B cell (primary cell): ENCODE measurements around the gene C16orf86. TPM values are rescaled to one million over a fixed set of nuclear protein-coding genes. Genes with fewer than 3 reads are reported as not detected.

ENCODE experiments used
- ATAC-seq: fragments of 200-7000 bp; cut with Tn5 transposase; one replicate; pipeline ENCODE4 v1.10.0; 2021; ENCODE audit warnings: low read depth, mild to moderate bottlenecking, moderate number of reproducible peaks, moderate library complexity
- CTCF ChIA-PET: fragments of 350-600 bp; sonication (Branson Sonifier 250); formaldehyde crosslinking; loops from one replicate; lab custom pipeline; 2021; ENCODE audit warnings: antibody characterized with exemption, inconsistent platforms; lab: Charles Lee
- POLR2A ChIA-PET: fragments of 350-600 bp; sonication (Branson Sonifier 250); formaldehyde crosslinking; loops from one replicate; lab custom pipeline; 2021; ENCODE audit warnings: antibody characterized with exemption; lab: Charles Lee
- DNase-seq: peaks from one replicate; pipeline ENCODE4 v3.0.0; 2013
- H2AFZ ChIP-seq: 2 replicates; pipeline ENCODE4 v1.6.1; 2012; ENCODE audit warnings: mild to moderate bottlenecking, low read depth, low read length; ENCODE audit not compliant: insufficient read depth, poor library complexity, severe bottlenecking
- H3K27ac ChIP-seq, 2 donors: 1 replicate in 1 of 2; 2 replicates in 1 of 2; pipeline ENCODE4 v1.5.1; 2012 to 2013; ENCODE audit warnings: low read length in 2 of 2, mild to moderate bottlenecking in 2 of 2, moderate library complexity in 1 of 2
- H3K27me3 ChIP-seq, 4 experiments: fragments of 200-600 bp in 1 of 4; sonication (generic) in 1 of 4; replicated peaks in 1 of 4; 1 replicate in 2 of 4; 2 replicates in 2 of 4; pipeline versions ENCODE4 v1.6.1 to v1.7.0; 2013 to 2016; ENCODE audit warnings: low read length in 3 of 4, mild to moderate bottlenecking in 2 of 4, mixed read lengths in 1 of 4, moderate library complexity in 1 of 4; ENCODE audit not compliant: insufficient read depth in 4 of 4, control insufficient read depth in 3 of 4; ENCODE audit errors: control extremely low read depth in 1 of 4
- H3K36me3 ChIP-seq, 2 experiments: replicated peaks in 1 of 2; 1 replicate in 1 of 2; 2 replicates in 1 of 2; pipeline versions ENCODE4 v1.6.1 to v1.7.1; 2013; ENCODE audit warnings: low read length in 1 of 2; ENCODE audit not compliant: insufficient read depth in 2 of 2, control insufficient read depth in 1 of 2; ENCODE audit errors: control extremely low read depth in 1 of 2, extremely low read depth in 1 of 2
- H3K4me1 ChIP-seq, 2 donors: fragments of 200-600 bp in 1 of 2; sonication (generic) in 1 of 2; 1 replicate in 1 of 2; 2 replicates in 1 of 2; pipeline versions ENCODE4 v1.5.1 to v1.6.1; 2013 to 2017; ENCODE audit warnings: low read length in 2 of 2; ENCODE audit not compliant: control insufficient read depth in 2 of 2, insufficient read depth in 2 of 2
- H3K4me2 ChIP-seq: replicated peaks from 2 replicates; pipeline ENCODE3; 2012; ENCODE audit warnings: mild to moderate bottlenecking, low read depth, low read length; ENCODE audit not compliant: poor library complexity, severe bottlenecking
- H3K4me3 ChIP-seq, 5 experiments: fragments of 200-600 bp in 1 of 5; sonication (generic) in 1 of 5; 1 replicate in 3 of 5; 2 replicates in 2 of 5; pipeline versions ENCODE4 v1.5.1 to v1.7.0; 2011 to 2016; ENCODE audit warnings: low read length in 4 of 5, mild to moderate bottlenecking in 4 of 5, low read depth in 2 of 5, control low read depth in 1 of 5, moderate library complexity in 1 of 5; ENCODE audit not compliant: insufficient read depth in 1 of 5; ENCODE audit errors: control extremely low read depth in 1 of 5, extremely low read depth in 1 of 5
- H3K79me2 ChIP-seq: fragments of 200-600 bp; sonication (generic); one replicate; pipeline ENCODE4 v1.6.0; 2016; ENCODE audit warnings: low read length; ENCODE audit not compliant: control insufficient read depth, insufficient read depth
- H3K9ac ChIP-seq: fragments of 200-600 bp; sonication (generic); 2 replicates; pipeline ENCODE4 v1.6.1; 2017; ENCODE audit warnings: mild to moderate bottlenecking, low read length, moderate library complexity
- H3K9me3 ChIP-seq, 3 donors: one replicate each; pipeline versions ENCODE4 v1.6.1 to v1.7.1; 2013; ENCODE audit warnings: low read length in 2 of 3; ENCODE audit not compliant: control insufficient read depth in 2 of 3, insufficient read depth in 1 of 3; ENCODE audit errors: control extremely low read depth in 1 of 3
- H4K20me1 ChIP-seq: 2 replicates; pipeline ENCODE4 v1.6.0; 2012; ENCODE audit warnings: mild to moderate bottlenecking, low read length; ENCODE audit not compliant: insufficient read depth, control insufficient read depth, poor library complexity, severe bottlenecking
- H3K27ac Mint-ChIP-seq: one replicate; pipeline ENCODE4 v1.8.0; 2021; ENCODE audit warnings: mixed read lengths
- H3K27me3 Mint-ChIP-seq: one replicate; pipeline ENCODE4 v1.8.0; 2021; ENCODE audit warnings: mixed read lengths
- H3K4me1 Mint-ChIP-seq: one replicate; pipeline ENCODE4 v1.8.0; 2021; ENCODE audit warnings: mixed read lengths
- H3K4me3 Mint-ChIP-seq: one replicate; pipeline ENCODE4 v1.8.0; 2021; ENCODE audit warnings: mixed read lengths
- H3K9me3 Mint-ChIP-seq: one replicate; pipeline ENCODE4 v1.8.0; 2022; ENCODE audit warnings: mixed read lengths; ENCODE audit not compliant: insufficient read depth
- EZH2 ChIP-seq: IDR thresholded peaks from 2 replicates; pipeline ENCODE4 v1.6.1; 2012; ENCODE audit warnings: borderline replicate concordance, low read depth, mild to moderate bottlenecking, moderate library complexity, low read length; ENCODE audit not compliant: insufficient read depth, poor library complexity, severe bottlenecking
- WGBS: methylation state at CpG from one replicate; pipeline ENCODE4 v1.1.5; 2013; ENCODE audit warnings: missing lambda C conversion rate; ENCODE audit not compliant: insufficient coverage; 5-methylcytosine and 5-hydroxymethylcytosine counted together
- intact Hi-C: fragments of 100-400 bp; cut with micrococcal nuclease; formaldehyde crosslinking; loops from one replicate; pipeline ENCODE4 v1.10.0; 2022
- polyA minus RNA-seq: library from RNA; depleted of rRNA, polyadenylated mRNA; stranded (reverse); fragments of >200 nt; gene quantifications from 2 replicates; pipeline ENCODE4 v1.2.3, GENCODE V29; 2012
- polyA plus RNA-seq: library from polyadenylated mRNA; depleted of rRNA; stranded (reverse); fragments of >200 nt; gene quantifications from 2 replicates; pipeline ENCODE4 v1.2.3, GENCODE V29; 2012
- total RNA-seq, 2 donors: library from RNA; stranded (reverse); fragments of 120-200 nt in 1 of 2; gene quantifications; 1 replicate in 1 of 2; 2 replicates in 1 of 2; pipeline versions ENCODE4 v1.2.3 to v1.2.4, GENCODE V29; 2013 to 2022
- TF ChIP-seq, protein P1 (sequence below): fragments of 200-600 bp; IDR thresholded peaks from one replicate; pipeline ENCODE4 v1.8.0; 2022; ENCODE audit warnings: antibody characterized with exemption, mild to moderate bottlenecking

C16orf86 gene, protein sequence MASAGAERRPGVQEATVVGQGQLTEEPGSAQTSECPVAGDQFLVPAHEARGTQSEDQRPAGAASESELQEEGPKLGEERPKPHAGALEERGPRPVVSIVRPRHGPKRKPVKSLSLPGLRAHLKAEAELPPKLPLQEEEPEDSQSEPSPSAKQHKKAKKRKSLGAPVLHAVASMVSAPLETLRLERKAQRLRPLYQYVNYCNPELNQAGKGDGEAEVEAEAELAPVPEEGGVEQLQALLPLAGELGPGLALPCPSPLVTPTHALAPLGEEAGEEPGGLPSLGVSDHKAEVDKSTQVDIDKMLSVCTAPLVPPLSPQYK
- 8.7 and 9.9 TPM in 2 replicates for total RNA-seq
- 9.6 TPM for total RNA-seq (2013)
- 13.3 and 18.0 TPM in 2 replicates for polyA plus RNA-seq
- 3.9 and 15.9 TPM in 2 replicates for polyA minus RNA-seq

DNA sequence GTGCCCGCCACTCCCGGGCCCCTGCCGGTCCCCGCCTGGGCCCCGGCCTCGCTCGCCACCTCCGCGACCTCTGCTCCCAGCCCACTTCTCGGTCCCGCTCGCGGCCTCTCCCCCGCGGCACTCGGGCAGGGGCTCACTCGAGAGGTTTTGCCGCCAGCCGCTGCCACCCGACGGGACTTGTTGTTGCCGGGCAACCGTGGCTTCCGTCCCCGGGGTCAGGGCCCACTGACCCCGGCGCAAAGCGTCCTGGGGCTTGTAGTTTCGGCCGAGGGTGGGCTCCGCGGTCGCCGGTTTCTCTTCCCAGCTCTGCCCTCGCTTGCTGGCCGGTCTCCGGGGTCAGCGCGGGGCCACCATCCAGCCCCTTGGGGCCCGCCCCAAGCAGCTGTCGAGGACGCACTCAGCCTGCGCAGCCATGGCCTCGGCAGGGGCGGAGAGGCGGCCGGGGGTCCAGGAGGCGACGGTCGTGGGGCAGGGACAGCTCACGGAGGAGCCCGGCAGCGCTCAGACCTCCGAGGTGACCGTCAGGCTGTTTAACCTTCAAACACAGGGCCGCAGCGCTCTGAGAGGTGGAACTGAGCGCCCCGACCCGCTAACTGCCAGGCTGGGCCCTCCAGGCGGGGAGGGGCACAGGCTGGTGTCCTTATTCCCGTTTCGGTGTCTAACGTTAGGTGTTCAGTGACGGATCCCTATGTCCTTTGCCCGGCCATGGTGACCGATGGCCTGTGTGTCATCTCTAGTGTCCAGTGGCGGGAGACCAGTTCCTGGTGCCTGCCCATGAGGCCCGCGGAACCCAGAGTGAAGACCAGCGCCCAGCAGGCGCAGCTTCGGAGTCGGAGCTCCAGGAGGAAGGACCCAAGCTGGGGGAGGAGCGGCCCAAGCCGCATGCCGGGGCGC lies at the start of gene C16orf86, which contains the start of gene ENKD1:
Gene C16orf86 (plus strand): TSS at position 256 of the 894 bp plus-strand sequence. CDS start 157 bp downstream, at position 413.
Gene ENKD1 (minus strand): TSS at position 192 of the 894 bp plus-strand sequence. CDS start 308 bp downstream, outside the sequence.
- TF ChIP-seq, protein P1, sequence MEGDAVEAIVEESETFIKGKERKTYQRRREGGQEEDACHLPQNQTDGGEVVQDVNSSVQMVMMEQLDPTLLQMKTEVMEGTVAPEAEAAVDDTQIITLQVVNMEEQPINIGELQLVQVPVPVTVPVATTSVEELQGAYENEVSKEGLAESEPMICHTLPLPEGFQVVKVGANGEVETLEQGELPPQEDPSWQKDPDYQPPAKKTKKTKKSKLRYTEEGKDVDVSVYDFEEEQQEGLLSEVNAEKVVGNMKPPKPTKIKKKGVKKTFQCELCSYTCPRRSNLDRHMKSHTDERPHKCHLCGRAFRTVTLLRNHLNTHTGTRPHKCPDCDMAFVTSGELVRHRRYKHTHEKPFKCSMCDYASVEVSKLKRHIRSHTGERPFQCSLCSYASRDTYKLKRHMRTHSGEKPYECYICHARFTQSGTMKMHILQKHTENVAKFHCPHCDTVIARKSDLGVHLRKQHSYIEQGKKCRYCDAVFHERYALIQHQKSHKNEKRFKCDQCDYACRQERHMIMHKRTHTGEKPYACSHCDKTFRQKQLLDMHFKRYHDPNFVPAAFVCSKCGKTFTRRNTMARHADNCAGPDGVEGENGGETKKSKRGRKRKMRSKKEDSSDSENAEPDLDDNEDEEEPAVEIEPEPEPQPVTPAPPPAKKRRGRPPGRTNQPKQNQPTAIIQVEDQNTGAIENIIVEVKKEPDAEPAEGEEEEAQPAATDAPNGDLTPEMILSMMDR = no peak
- no peak for TF ChIP-seq EZH2
- Histone ChIP-seq H3K27ac (peak within 1 kb of the TSS; percentile 77 to 86), H3K36me3 (peaks cover 0 to 3% of the 10 kb centered on the region in 2 experiments), H2AFZ (peak within 1 kb of the TSS; percentile 100), H4K20me1 (no peaks in the 10 kb centered on the region), H3K9ac (peak within 1 kb of the TSS; percentile 87), H3K4me1 (peaks cover 34 to 42% of the 10 kb centered on the region in 2 donors), H3K79me2 (peaks cover 9% of the 10 kb centered on the region), H3K9me3 (no peaks in the 10 kb centered on the region), H3K4me2 (peak within 1 kb of the TSS; percentile 99), H3K27me3 (no peaks in the 10 kb centered on the region), H3K4me3 (peak within 1 kb of the TSS; percentile 54 to 91 (median 79))
- 4% methylated on average over 78 of the region's 78 CpGs for WGBS
- Mint-ChIP-seq H3K27me3 (no peaks in the 10 kb centered on the region), H3K4me3 (peak within 1 kb of the TSS; percentile 91), H3K27ac (peak within 1 kb of the TSS; percentile 84), H3K9me3 (no peaks in the 10 kb centered on the region), H3K4me1 (peaks cover 43% of the 10 kb centered on the region)
- ChIA-PET POLR2A (interaction anchor here (0.6 to 2.7 kb wide), 5 partner anchors 114 to 186 kb away, joined by 3 to 16 read pairs (median 5); partner anchors contain the start of genes ATP6V0D1, RANBP10 and TSNAXIP1), CTCF (interaction anchor here (0.6 to 11.7 kb wide), 28 partner anchors 12 to 374 kb away, joined by 3 to 136 read pairs (median 5); partner anchors contain the start of genes ATP6V0D1, CARMIL2, CTCF and GFOD2)
- peak; percentile 67 for ATAC-seq
- peak; percentile 90 for DNase-seq
- intact Hi-C loops = loop anchor here (1.0 to 10.0 kb wide), 4 partner anchors 139 to 1468 kb away; partner anchors contain the start of genes CHTF8, FHOD1, RANBP10 and SLC9A5
